Measurements from ENCODE around the gene CYB5R4. TPM values are rescaled to one million over a fixed set of nuclear protein-coding genes. Genes with fewer than 3 reads are reported as not detected.

CYB5R4 gene
- total RNA-seq, 1 experiment from 2014 or later = 12.5 TPM

DNA sequence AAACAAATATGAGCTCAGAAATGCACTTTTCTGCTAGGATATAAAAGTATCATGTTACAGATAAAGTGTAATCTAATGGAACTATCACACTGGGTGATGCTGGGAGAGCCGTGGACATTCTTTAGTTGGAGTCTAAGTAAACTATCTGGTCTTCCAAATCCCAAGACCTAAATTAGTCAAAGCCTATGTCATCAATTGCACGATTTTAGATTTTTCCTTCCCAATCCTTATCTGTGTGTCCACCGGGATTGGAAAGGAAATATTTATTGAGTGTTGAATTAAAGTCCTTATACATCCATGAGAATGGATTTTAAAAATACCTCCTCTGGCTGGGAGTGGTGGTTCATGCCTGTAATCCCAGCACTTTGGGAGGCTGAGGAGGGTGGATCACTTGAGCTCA is 154.4 kb downstream of the CYB5R4 start:
- H3K36me3 Mint-ChIP-seq = no peaks in the 10 kb centered on the region
- no peak for ATAC-seq
- H3K4me3 Mint-ChIP-seq = no peak overlapping the region
- H3K27me3 Mint-ChIP-seq (ENCODE audit: low read depth) = no peaks in the 10 kb centered on the region
- DNase-seq (ENCODE audit: low spot score) = no peak
- H3K4me1 Mint-ChIP-seq = peaks cover 11% of the 10 kb centered on the region
- H3K9me3 Mint-ChIP-seq = no peaks in the 10 kb centered on the region
- TF ChIP-seq RELA (CRISPR knock-in tag; IDR thresholded peaks at IDR 0.05; ENCODE audit: borderline replicate concordance) = no peak
- TF ChIP-seq, protein P1, sequence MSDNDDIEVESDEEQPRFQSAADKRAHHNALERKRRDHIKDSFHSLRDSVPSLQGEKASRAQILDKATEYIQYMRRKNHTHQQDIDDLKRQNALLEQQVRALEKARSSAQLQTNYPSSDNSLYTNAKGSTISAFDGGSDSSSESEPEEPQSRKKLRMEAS (CRISPR knock-in tag; IDR thresholded peaks at IDR 0.05) = no peak
- TF ChIP-seq ZNF317 (CRISPR knock-in tag; IDR thresholded peaks at IDR 0.05; ENCODE audit: borderline replicate concordance, low read depth) = no peak
- TF ChIP-seq, protein P2, sequence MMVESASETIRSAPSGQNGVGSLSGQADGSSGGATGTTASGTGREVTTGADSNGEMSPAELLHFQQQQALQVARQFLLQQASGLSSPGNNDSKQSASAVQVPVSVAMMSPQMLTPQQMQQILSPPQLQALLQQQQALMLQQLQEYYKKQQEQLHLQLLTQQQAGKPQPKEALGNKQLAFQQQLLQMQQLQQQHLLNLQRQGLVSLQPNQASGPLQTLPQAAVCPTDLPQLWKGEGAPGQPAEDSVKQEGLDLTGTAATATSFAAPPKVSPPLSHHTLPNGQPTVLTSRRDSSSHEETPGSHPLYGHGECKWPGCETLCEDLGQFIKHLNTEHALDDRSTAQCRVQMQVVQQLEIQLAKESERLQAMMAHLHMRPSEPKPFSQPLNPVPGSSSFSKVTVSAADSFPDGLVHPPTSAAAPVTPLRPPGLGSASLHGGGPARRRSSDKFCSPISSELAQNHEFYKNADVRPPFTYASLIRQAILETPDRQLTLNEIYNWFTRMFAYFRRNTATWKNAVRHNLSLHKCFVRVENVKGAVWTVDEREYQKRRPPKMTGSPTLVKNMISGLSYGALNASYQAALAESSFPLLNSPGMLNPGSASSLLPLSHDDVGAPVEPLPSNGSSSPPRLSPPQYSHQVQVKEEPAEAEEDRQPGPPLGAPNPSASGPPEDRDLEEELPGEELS (CRISPR knock-in tag; IDR thresholded peaks at IDR 0.05) = no peak
- no peak overlapping the region for H3K27ac Mint-ChIP-seq
- POLR2A ChIA-PET = no interaction called here
- CTCF ChIA-PET = interaction anchor here (1.2 kb wide), 1 partner anchor 39 kb away, joined by 3 read pairs; no protein-coding TSS in a partner anchor

DNA sequence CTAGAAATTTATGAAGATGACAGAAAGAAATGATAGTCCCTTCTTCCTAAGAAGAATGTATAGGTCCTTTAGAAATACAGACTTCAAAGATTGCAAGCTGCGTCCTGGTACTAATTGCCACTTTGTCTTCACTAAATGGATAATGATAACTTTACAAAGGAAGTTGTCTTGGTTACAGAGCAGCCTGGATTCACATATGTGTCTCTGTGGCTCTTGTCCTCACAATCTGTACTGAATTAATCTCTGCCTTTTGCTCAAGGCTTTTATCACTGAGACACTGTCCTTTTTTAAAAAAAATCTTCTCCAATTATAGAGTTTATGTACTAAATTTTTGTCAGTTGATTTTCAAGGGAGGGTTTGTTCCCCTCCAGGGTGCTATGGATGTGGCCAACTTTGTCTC is 156.5 kb downstream of the CYB5R4 start:
- no peaks in the 10 kb centered on the region for H3K27me3 Mint-ChIP-seq (ENCODE audit: low read depth)
- H3K9me3 Mint-ChIP-seq = no peaks in the 10 kb centered on the region
- DNase-seq (ENCODE audit: low spot score) (no peak), ATAC-seq (no peak)
- no peak overlapping the region for H3K4me3 Mint-ChIP-seq
- H3K27ac Mint-ChIP-seq = no peak overlapping the region
- TF ChIP-seq KAT7 (CRISPR knock-in tag; IDR thresholded peaks at IDR 0.05; ENCODE audit: borderline replicate concordance) = no peak
- no peak for TF ChIP-seq USF2 (CRISPR knock-in tag; IDR thresholded peaks at IDR 0.05)
- TF ChIP-seq, protein P3, sequence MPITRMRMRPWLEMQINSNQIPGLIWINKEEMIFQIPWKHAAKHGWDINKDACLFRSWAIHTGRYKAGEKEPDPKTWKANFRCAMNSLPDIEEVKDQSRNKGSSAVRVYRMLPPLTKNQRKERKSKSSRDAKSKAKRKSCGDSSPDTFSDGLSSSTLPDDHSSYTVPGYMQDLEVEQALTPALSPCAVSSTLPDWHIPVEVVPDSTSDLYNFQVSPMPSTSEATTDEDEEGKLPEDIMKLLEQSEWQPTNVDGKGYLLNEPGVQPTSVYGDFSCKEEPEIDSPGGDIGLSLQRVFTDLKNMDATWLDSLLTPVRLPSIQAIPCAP (CRISPR knock-in tag; IDR thresholded peaks at IDR 0.05) = no peak
- TF ChIP-seq ZBTB21 (CRISPR knock-in tag; IDR thresholded peaks at IDR 0.05; ENCODE audit: borderline replicate concordance) = no peak
- no peak for TF ChIP-seq FOXP1 (CRISPR knock-in tag; IDR thresholded peaks at IDR 0.05; ENCODE audit: borderline replicate concordance)
- TF ChIP-seq CREM (CRISPR knock-in tag; IDR thresholded peaks at IDR 0.05) = no peak
- no peak for TF ChIP-seq NFE2L1 (CRISPR knock-in tag; IDR thresholded peaks at IDR 0.05)
- TF ChIP-seq SMAD3 (CRISPR knock-in tag; IDR thresholded peaks at IDR 0.05; ENCODE audit: borderline replicate concordance) = no peak
- no peak for TF ChIP-seq GRHL2 (CRISPR knock-in tag; IDR thresholded peaks at IDR 0.05; ENCODE audit: insufficient replicate concordance, severe bottlenecking)
- TF ChIP-seq ESRRA (CRISPR knock-in tag; IDR thresholded peaks at IDR 0.05; ENCODE audit: borderline replicate concordance) = no peak
- no peak for TF ChIP-seq E2F4 (CRISPR knock-in tag; IDR thresholded peaks at IDR 0.05; ENCODE audit: borderline replicate concordance, low read depth)
- no peak for TF ChIP-seq ATF1 (CRISPR knock-in tag; IDR thresholded peaks at IDR 0.05)
- no peak for TF ChIP-seq ZNF281 (CRISPR knock-in tag; IDR thresholded peaks at IDR 0.05)
- TF ChIP-seq FOXJ3 (CRISPR knock-in tag; IDR thresholded peaks at IDR 0.05; ENCODE audit: borderline replicate concordance) = no peak
- no peak for TF ChIP-seq ELF4 (CRISPR knock-in tag; IDR thresholded peaks at IDR 0.05; ENCODE audit: low read depth)
- TF ChIP-seq, protein P4, sequence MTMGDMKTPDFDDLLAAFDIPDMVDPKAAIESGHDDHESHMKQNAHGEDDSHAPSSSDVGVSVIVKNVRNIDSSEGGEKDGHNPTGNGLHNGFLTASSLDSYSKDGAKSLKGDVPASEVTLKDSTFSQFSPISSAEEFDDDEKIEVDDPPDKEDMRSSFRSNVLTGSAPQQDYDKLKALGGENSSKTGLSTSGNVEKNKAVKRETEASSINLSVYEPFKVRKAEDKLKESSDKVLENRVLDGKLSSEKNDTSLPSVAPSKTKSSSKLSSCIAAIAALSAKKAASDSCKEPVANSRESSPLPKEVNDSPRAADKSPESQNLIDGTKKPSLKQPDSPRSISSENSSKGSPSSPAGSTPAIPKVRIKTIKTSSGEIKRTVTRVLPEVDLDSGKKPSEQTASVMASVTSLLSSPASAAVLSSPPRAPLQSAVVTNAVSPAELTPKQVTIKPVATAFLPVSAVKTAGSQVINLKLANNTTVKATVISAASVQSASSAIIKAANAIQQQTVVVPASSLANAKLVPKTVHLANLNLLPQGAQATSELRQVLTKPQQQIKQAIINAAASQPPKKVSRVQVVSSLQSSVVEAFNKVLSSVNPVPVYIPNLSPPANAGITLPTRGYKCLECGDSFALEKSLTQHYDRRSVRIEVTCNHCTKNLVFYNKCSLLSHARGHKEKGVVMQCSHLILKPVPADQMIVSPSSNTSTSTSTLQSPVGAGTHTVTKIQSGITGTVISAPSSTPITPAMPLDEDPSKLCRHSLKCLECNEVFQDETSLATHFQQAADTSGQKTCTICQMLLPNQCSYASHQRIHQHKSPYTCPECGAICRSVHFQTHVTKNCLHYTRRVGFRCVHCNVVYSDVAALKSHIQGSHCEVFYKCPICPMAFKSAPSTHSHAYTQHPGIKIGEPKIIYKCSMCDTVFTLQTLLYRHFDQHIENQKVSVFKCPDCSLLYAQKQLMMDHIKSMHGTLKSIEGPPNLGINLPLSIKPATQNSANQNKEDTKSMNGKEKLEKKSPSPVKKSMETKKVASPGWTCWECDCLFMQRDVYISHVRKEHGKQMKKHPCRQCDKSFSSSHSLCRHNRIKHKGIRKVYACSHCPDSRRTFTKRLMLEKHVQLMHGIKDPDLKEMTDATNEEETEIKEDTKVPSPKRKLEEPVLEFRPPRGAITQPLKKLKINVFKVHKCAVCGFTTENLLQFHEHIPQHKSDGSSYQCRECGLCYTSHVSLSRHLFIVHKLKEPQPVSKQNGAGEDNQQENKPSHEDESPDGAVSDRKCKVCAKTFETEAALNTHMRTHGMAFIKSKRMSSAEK (CRISPR knock-in tag; IDR thresholded peaks at IDR 0.05; ENCODE audit: borderline replicate concordance) = no peak
- no peak for TF ChIP-seq JAZF1 (CRISPR knock-in tag; IDR thresholded peaks at IDR 0.05)
- TF ChIP-seq ZNF219 (CRISPR knock-in tag; IDR thresholded peaks at IDR 0.05; ENCODE audit: borderline replicate concordance) = no peak
- no peak for TF ChIP-seq CBFB (CRISPR knock-in tag; IDR thresholded peaks at IDR 0.05; ENCODE audit: low read depth)
- no peak for TF ChIP-seq ZNF138 (CRISPR knock-in tag; conservative IDR thresholded peaks at IDR 0.05)
- CTCF ChIA-PET = no interaction called here
- no peaks in the 10 kb centered on the region for H3K36me3 Mint-ChIP-seq
- POLR2A ChIA-PET = no interaction called here
- H3K4me1 Mint-ChIP-seq = peaks cover 14% of the 10 kb centered on the region
